CD4-positive, alpha-beta memory T cell (primary cell): ENCODE data around the gene SPIRE2. TPM values are rescaled to one million over a fixed set of nuclear protein-coding genes. Genes with fewer than 3 reads are reported as not detected.

ENCODE experiments used
- CTCF ChIA-PET: fragments of 350-600 bp; sonication (Branson Sonifier 250); formaldehyde crosslinking; loops from one replicate; lab custom pipeline; 2021; ENCODE audit warnings: inconsistent platforms; ENCODE audit not compliant: partially characterized antibody; lab: Charles Lee
- POLR2A ChIA-PET: fragments of 350-600 bp; sonication (Branson Sonifier 250); formaldehyde crosslinking; loops from one replicate; lab custom pipeline; 2021; ENCODE audit not compliant: partially characterized antibody; lab: Charles Lee
- DNase-seq, 5 donors: peaks; one replicate each; pipeline versions ENCODE4 v3.0.0 to v3.0.0-alpha.2; 2020 to 2022; ENCODE audit warnings: mixed read lengths in 1 of 5
- H3K27ac ChIP-seq: one replicate; pipeline ENCODE4 v1.7.0; 2013; ENCODE audit warnings: low read depth, low read length
- H3K27me3 ChIP-seq: 2 replicates; pipeline ENCODE4 v1.7.0; 2013; ENCODE audit warnings: mild to moderate bottlenecking, low read length, moderate library complexity; ENCODE audit not compliant: insufficient read depth
- H3K36me3 ChIP-seq: 2 replicates; pipeline ENCODE4 v1.7.0; 2013; ENCODE audit warnings: mild to moderate bottlenecking, low read length, moderate library complexity; ENCODE audit not compliant: insufficient read depth
- H3K4me1 ChIP-seq: 2 replicates; pipeline ENCODE4 v1.7.0; 2013; ENCODE audit warnings: mild to moderate bottlenecking, low read length, moderate library complexity; ENCODE audit not compliant: insufficient read depth
- H3K4me3 ChIP-seq, 2 donors: one replicate each; pipeline ENCODE4 v1.7.0; 2013; ENCODE audit warnings: low read length in 2 of 2, mild to moderate bottlenecking in 1 of 2
- H3K9me3 ChIP-seq, 2 donors: one replicate each; pipeline ENCODE4 v1.7.0; 2013; ENCODE audit warnings: low read length in 2 of 2, control low read depth in 1 of 2; ENCODE audit not compliant: control insufficient read depth in 1 of 2
- H3K27ac Mint-ChIP-seq, 7 donors: one replicate each; pipeline ENCODE4 v1.8.0; 2020 to 2021; ENCODE audit warnings: mixed read lengths in 7 of 7, mild to moderate bottlenecking in 6 of 7, inconsistent platforms in 3 of 7, moderate library complexity in 3 of 7
- H3K27me3 Mint-ChIP-seq, 2 donors: one replicate each; pipeline ENCODE4 v1.8.0; 2020 to 2021; ENCODE audit warnings: mixed read lengths in 2 of 2
- H3K36me3 Mint-ChIP-seq, 2 donors: one replicate each; pipeline ENCODE4 v1.8.0; 2020 to 2021; ENCODE audit warnings: mixed read lengths in 2 of 2, inconsistent platforms in 1 of 2, mild to moderate bottlenecking in 1 of 2
- H3K4me1 Mint-ChIP-seq, 4 donors: one replicate each; pipeline ENCODE4 v1.8.0; 2020 to 2021; ENCODE audit warnings: mixed read lengths in 4 of 4, mild to moderate bottlenecking in 1 of 4
- H3K4me3 Mint-ChIP-seq, 8 donors: one replicate each; pipeline ENCODE4 v1.8.0; 2020 to 2021; ENCODE audit warnings: mixed read lengths in 8 of 8, mild to moderate bottlenecking in 7 of 8, moderate library complexity in 6 of 8, inconsistent platforms in 3 of 8
- H3K9me3 Mint-ChIP-seq, 8 donors: one replicate each; pipeline ENCODE4 v1.8.0; 2020 to 2021; ENCODE audit warnings: mixed read lengths in 8 of 8, mild to moderate bottlenecking in 5 of 8, inconsistent platforms in 3 of 8, moderate library complexity in 1 of 8
- intact Hi-C: fragments of 100-400 bp; cut with micrococcal nuclease; formaldehyde crosslinking; loops from one replicate; pipeline ENCODE4 v1.15.1; 2023
- polyA plus RNA-seq, 2 donors: library from polyadenylated mRNA; unstranded; fragments of 300-500 nt; fragmentation: Illumina TruSeq; gene quantifications; one replicate each; pipeline ENCODE4 v1.2.3, GENCODE V29; 2021
- total RNA-seq, 2 experiments: library from RNA; stranded (reverse); gene quantifications; one replicate each; pipeline ENCODE4 v1.2.3, GENCODE V29; 2021

Gene SPIRE2
- total and polyA plus RNA-seq, 4 experiments from 2014 or later, result 0.71 to 3.3 (median 3.0) TPM; not detected in 1

- ChIA-PET CTCF (interaction anchor here (1.3 kb wide), 1 partner anchor 8 kb away, joined by 6 read pairs; no protein-coding TSS in a partner anchor), POLR2A (no interaction called here)
- no peak overlapping the region for H3K27ac Mint-ChIP-seq
- peaks cover 27% of the 10 kb centered on the region for H3K36me3 ChIP-seq
- no peak overlapping the region for H3K4me3 Mint-ChIP-seq
- peaks cover 0 to 12% (median 0%) of the 10 kb centered on the region in 4 donors for H3K4me1 Mint-ChIP-seq
- no peaks in the 10 kb centered on the region for H3K9me3 Mint-ChIP-seq
- no peaks in the 10 kb centered on the region for H3K9me3 ChIP-seq
- H3K27ac ChIP-seq, result no peak overlapping the region
- peaks cover 3% of the 10 kb centered on the region for H3K4me1 ChIP-seq
- H3K36me3 Mint-ChIP-seq, result peaks cover 16 to 47% of the 10 kb centered on the region in 2 donors
- intact Hi-C loops, result no loop called here
- DNase-seq, result no peak
- no peaks in the 10 kb centered on the region for H3K27me3 ChIP-seq
- no peaks in the 10 kb centered on the region for H3K27me3 Mint-ChIP-seq
- no peak overlapping the region for H3K4me3 ChIP-seq
Observed at GRCh38 chr16:89905511-89906139, 77.3 kb downstream of the SPIRE2 start.

DNA sequence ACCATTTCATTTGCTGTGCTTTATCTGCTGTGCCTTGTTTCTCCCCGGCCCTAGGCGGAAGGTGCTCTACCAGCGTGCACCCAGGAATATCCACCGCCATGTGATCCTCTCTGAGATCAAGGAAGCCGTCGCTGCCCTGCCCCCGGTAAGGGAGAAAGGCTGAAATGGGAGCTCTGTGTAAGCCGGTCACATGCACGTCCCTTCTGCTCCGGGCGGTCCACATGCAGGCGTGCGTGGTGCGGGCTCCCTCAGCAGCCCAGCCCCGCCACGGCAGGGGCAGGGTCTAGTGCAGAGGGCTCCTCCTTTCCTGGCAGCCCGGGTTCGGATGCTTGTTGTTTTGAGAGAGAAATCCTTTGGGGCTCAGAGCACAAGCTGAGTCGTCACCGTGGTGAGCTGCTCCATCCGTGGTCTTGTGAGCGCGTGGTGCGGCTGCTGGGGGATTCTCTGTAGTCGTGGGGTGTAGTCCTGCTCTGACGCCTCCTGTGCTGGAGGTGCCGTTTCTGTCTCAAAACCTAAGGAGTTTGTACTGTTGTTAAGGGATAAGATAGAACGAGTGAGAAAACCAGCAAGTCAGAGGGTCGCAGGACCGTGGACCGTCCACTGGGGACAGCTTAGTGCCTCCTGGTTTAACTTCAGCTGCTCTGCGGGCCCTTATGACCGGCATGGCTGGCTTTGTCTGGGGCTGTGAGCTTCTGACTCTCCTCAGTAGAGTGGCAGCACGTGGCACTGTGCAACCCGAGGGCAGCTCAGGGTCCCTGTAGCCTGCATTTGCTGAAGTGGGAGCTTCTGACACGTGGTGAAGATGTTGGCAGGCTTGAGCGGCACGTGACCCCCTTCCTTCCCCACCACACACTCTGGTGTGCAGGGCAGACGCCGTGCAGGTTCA is 78.1 kb downstream of the SPIRE2 start:
- H3K36me3 ChIP-seq, result peaks cover 25% of the 10 kb centered on the region

DNA sequence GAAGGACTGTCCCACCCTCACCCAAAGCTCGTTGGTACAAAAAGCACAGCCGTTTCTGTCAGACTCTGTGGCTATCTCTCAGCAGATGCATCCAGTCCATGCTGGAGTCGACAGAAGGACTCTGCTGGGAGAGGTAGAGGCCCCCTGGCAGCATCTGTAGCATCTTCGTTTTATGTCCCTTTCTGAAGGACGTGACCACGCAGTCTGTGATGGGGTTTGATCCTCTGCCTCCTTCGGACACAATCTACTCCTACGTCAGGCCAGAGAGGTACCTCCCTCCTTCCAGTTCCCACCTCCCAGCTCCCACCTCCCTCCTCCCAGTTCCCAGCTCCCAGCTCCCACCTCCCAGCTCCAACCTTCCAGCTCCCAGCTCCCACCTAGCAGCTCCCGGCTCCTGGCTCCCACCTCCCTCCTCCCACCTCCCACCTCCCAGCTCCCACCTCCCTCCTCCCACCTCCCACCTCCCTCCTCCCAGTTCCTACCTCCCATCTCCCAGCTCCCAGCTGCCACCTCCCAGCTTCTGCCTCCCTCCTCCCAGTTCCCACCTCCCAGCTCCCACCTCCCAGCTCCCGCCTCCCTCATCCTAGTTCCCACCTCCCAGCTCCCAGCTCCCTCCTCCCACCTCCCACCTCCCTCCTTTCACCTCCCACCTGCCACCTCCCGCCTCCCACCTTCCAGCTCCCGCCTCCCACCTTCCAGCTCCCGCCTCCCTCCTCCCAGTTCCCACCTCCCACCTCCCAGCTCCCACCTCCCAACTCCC is 79.0 kb downstream of the SPIRE2 start:
- H3K4me1 Mint-ChIP-seq, result peaks cover 0 to 13% (median 2%) of the 10 kb centered on the region in 4 donors
- Histone ChIP-seq H3K4me3 (no peak overlapping the region), H3K4me1 (peaks cover 3% of the 10 kb centered on the region), H3K9me3 (no peaks in the 10 kb centered on the region), H3K36me3 (peaks cover 25% of the 10 kb centered on the region), H3K27ac (no peak overlapping the region), H3K27me3 (no peaks in the 10 kb centered on the region)
- no peaks in the 10 kb centered on the region for H3K27me3 Mint-ChIP-seq
- intact Hi-C loops, result no loop called here
- peak overlapping the region in 1 of 7 donors; percentile 35 for H3K27ac Mint-ChIP-seq
- H3K36me3 Mint-ChIP-seq, result peaks cover 17 to 49% of the 10 kb centered on the region in 2 donors
- CTCF ChIA-PET, result interaction anchor here (0.7 to 2.3 kb wide), 7 partner anchors 10 to 208 kb away, joined by 3 to 14 read pairs (median 4); partner anchors contain the start of genes MC1R and TCF25
- peak in 1 of 5 donors; percentile 32 for DNase-seq
- POLR2A ChIA-PET, result no interaction called here
- H3K9me3 Mint-ChIP-seq, result no peaks in the 10 kb centered on the region
- H3K4me3 Mint-ChIP-seq, result no peak overlapping the region

More for the DNA sequence above, 78.1 kb downstream of the SPIRE2 start:
- Mint-ChIP-seq H3K36me3 (peaks cover 16 to 46% of the 10 kb centered on the region in 2 donors), H3K27ac (peak overlapping the region in 1 of 7 donors; percentile 35), H3K9me3 (no peaks in the 10 kb centered on the region), H3K4me3 (no peak overlapping the region), H3K4me1 (peaks cover 0 to 13% (median 2%) of the 10 kb centered on the region in 4 donors), H3K27me3 (no peaks in the 10 kb centered on the region)
- intact Hi-C loops, result no loop called here
- Histone ChIP-seq H3K27ac (no peak overlapping the region), H3K4me3 (no peak overlapping the region), H3K9me3 (no peaks in the 10 kb centered on the region), H3K4me1 (peaks cover 3% of the 10 kb centered on the region), H3K27me3 (no peaks in the 10 kb centered on the region)
- ChIA-PET POLR2A (no interaction called here), CTCF (interaction anchor here (1.3 to 2.3 kb wide), 2 partner anchors 9 to 200 kb away, joined by 6 to 14 read pairs; no protein-coding TSS in a partner anchor)
- DNase-seq, result peak in 1 of 5 donors; percentile 35

DNA sequence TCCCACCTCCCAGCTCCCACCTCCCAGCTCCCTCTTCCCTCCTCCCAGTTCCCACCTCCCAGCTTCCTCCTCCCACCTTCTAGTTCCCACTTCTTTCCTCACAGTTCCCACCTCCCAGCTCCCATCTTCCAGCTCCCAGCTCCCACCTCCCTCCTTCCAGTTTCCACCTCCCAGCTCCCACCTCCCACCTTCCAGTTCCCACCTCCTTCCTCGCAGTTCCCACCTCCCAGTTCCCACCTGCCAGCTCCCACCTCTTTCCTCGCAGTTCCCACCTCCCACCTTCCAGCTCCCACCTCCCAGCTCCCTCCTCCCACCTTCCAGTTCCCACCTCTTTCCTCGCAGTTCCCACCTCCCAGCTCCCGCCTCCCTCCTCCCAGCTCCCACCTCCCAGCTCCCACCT is 80.0 kb downstream of the SPIRE2 start:
- Histone ChIP-seq H3K9me3 (no peaks in the 10 kb centered on the region), H3K27me3 (no peaks in the 10 kb centered on the region), H3K36me3 (peaks cover 25% of the 10 kb centered on the region), H3K4me3 (no peak overlapping the region), H3K27ac (no peak overlapping the region), H3K4me1 (peaks cover 3% of the 10 kb centered on the region)
- ChIA-PET POLR2A (interaction anchor here (0.8 to 1.2 kb wide), 3 partner anchors 9 to 197 kb away, joined by 3 read pairs; partner anchors contain the start of gene TUBB3), CTCF (interaction anchor here (1.1 to 3.5 kb wide), 7 partner anchors 11 to 208 kb away, joined by 3 to 33 read pairs (median 6); partner anchors contain the start of genes MC1R and SPATA2L)
- intact Hi-C loops, result no loop called here
- no peak for DNase-seq
- H3K9me3 Mint-ChIP-seq, result no peaks in the 10 kb centered on the region
- H3K4me3 Mint-ChIP-seq, result no peak overlapping the region
- H3K36me3 Mint-ChIP-seq, result peaks cover 17 to 45% of the 10 kb centered on the region in 2 donors
- no peak overlapping the region for H3K27ac Mint-ChIP-seq
- no peaks in the 10 kb centered on the region for H3K27me3 Mint-ChIP-seq
- H3K4me1 Mint-ChIP-seq, result peaks cover 0 to 16% (median 2%) of the 10 kb centered on the region in 4 donors

GRCh38 chr16:89909777-89910716 is 81.8 kb downstream of the SPIRE2 start:
- H3K9me3 ChIP-seq, result no peaks in the 10 kb centered on the region
- ChIA-PET CTCF (interaction anchor here (0.7 to 3.5 kb wide), 23 partner anchors 9 to 268 kb away, joined by 3 to 33 read pairs (median 3); partner anchors contain the start of genes MC1R and SPATA2L), POLR2A (interaction anchor here (0.6 to 2.3 kb wide), 8 partner anchors 9 to 213 kb away, joined by 3 to 9 read pairs (median 4); partner anchors contain the start of genes MC1R, TCF25 and TUBB3)
- H3K36me3 Mint-ChIP-seq, result peaks cover 17 to 40% of the 10 kb centered on the region in 2 donors
- peaks cover 3% of the 10 kb centered on the region for H3K4me1 ChIP-seq
- H3K27me3 Mint-ChIP-seq, result no peaks in the 10 kb centered on the region
- no peak overlapping the region for H3K4me3 Mint-ChIP-seq
- no peaks in the 10 kb centered on the region for H3K9me3 Mint-ChIP-seq
- no peak overlapping the region for H3K4me3 ChIP-seq
- H3K4me1 Mint-ChIP-seq, result peaks cover 3 to 23% (median 5%) of the 10 kb centered on the region in 4 donors
- H3K27ac ChIP-seq, result no peak overlapping the region
- DNase-seq, result peak; percentile 61 to 73 (median 65)
- H3K27ac Mint-ChIP-seq, result peak overlapping the region in 3 of 7 donors; percentile 59 to 78 (median 73)
- intact Hi-C loops, result loop anchor here (1.0 kb wide), 1 partner anchor 210 kb away; no protein-coding TSS in a partner anchor
- peaks cover 18% of the 10 kb centered on the region for H3K36me3 ChIP-seq
- no peaks in the 10 kb centered on the region for H3K27me3 ChIP-seq
